IMR-90 (cell line): ENCODE results near the gene EIF4G3.

Experiments
- BHLHE40 ChIP-seq: fragments of 150-350 bp; IDR thresholded peaks from 2 replicates; pipeline ENCODE4 v1.6.1; 2016; ENCODE audit warnings: mild to moderate bottlenecking, low read depth, low read length
- CEBPB ChIP-seq: IDR thresholded peaks from 2 replicates; pipeline ENCODE4 v1.6.1; 2012; ENCODE audit warnings: low read depth, low read length, improper control_type of control experiment
- CHD1 ChIP-seq: IDR thresholded peaks from 2 replicates; pipeline ENCODE4 v1.6.1; 2012; ENCODE audit warnings: low read depth, low read length, improper control_type of control experiment
- MAZ ChIP-seq: IDR thresholded peaks from 2 replicates; pipeline ENCODE4 v1.6.1; 2012; ENCODE audit warnings: low read depth, mild to moderate bottlenecking, low read length, improper control_type of control experiment, moderate library complexity, borderline replicate concordance
- MXI1 ChIP-seq: IDR thresholded peaks from 2 replicates; pipeline ENCODE4 v1.6.1; 2012; ENCODE audit warnings: low read depth, mild to moderate bottlenecking, low read length, moderate library complexity, borderline replicate concordance
- POLR2A ChIP-seq: IDR thresholded peaks from 2 replicates; pipeline ENCODE4 v1.6.1; 2012; ENCODE audit warnings: mild to moderate bottlenecking, low read depth, low read length
- RAD21 ChIP-seq: IDR thresholded peaks from 2 replicates; pipeline ENCODE4 v1.6.1; 2012; ENCODE audit warnings: low read length, improper control_type of control experiment
- RCOR1 ChIP-seq: IDR thresholded peaks from 2 replicates; pipeline ENCODE4 v1.6.1; 2012; ENCODE audit warnings: mild to moderate bottlenecking, low read length, improper control_type of control experiment; ENCODE audit not compliant: insufficient replicate concordance
- SMC3 ChIP-seq: fragments of 150-350 bp; IDR thresholded peaks from 2 replicates; pipeline ENCODE4 v1.6.1; 2016; ENCODE audit warnings: low read depth, mild to moderate bottlenecking, antibody characterized with exemption, low read length, moderate library complexity
- TF ChIP-seq, protein P1 (sequence below): conservative IDR thresholded peaks from 2 replicates; pipeline ENCODE4 v1.5.1; 2012; ENCODE audit warnings: mild to moderate bottlenecking, low read depth, low read length, improper control_type of control experiment
- TF ChIP-seq, protein P2 (sequence below): fragments of 150-350 bp; IDR thresholded peaks from 2 replicates; pipeline ENCODE4 v1.6.1; 2016; ENCODE audit warnings: low read depth, mild to moderate bottlenecking, low read length, moderate library complexity, borderline replicate concordance

DNA sequence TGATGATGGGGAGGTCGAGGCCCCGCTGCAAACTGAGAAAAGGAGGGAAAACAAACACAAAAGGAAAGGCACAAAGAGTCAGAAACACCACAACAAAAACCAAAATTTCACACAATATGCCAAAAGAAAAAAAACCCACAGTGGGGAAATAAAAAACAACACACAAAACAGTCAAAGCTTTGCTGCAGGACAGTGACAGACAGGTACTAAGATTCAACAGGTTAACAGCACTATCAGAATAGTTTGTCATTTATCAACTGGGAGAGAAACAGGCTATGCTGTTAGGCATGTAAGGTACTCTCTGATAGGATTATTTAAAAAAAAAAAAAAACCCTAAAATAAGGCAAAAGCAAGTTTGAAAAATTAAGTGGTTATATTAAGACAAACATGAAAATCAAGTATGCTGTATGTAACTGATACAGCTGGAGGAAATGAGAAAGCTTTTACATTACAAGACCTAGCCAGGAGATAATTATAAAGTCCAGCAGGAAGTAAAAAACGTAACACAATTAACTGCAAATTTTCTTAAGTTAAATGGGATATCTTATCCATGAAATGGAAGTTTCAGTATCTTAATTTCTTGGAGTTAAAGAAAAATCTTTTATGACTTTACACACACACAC lies 179.0 kb downstream of the EIF4G3 start:
- TF ChIP-seq, protein P1, sequence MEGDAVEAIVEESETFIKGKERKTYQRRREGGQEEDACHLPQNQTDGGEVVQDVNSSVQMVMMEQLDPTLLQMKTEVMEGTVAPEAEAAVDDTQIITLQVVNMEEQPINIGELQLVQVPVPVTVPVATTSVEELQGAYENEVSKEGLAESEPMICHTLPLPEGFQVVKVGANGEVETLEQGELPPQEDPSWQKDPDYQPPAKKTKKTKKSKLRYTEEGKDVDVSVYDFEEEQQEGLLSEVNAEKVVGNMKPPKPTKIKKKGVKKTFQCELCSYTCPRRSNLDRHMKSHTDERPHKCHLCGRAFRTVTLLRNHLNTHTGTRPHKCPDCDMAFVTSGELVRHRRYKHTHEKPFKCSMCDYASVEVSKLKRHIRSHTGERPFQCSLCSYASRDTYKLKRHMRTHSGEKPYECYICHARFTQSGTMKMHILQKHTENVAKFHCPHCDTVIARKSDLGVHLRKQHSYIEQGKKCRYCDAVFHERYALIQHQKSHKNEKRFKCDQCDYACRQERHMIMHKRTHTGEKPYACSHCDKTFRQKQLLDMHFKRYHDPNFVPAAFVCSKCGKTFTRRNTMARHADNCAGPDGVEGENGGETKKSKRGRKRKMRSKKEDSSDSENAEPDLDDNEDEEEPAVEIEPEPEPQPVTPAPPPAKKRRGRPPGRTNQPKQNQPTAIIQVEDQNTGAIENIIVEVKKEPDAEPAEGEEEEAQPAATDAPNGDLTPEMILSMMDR = no peak
- TF ChIP-seq RAD21 = no peak
- TF ChIP-seq POLR2A = no peak
- TF ChIP-seq SMC3 = no peak
- no peak for TF ChIP-seq MXI1
- TF ChIP-seq, protein P2, sequence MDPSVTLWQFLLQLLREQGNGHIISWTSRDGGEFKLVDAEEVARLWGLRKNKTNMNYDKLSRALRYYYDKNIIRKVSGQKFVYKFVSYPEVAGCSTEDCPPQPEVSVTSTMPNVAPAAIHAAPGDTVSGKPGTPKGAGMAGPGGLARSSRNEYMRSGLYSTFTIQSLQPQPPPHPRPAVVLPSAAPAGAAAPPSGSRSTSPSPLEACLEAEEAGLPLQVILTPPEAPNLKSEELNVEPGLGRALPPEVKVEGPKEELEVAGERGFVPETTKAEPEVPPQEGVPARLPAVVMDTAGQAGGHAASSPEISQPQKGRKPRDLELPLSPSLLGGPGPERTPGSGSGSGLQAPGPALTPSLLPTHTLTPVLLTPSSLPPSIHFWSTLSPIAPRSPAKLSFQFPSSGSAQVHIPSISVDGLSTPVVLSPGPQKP = no peak
- no peak for TF ChIP-seq MAZ
- TF ChIP-seq CEBPB = no peak
- no peak for TF ChIP-seq BHLHE40
- TF ChIP-seq RCOR1 = no peak
- no peak for TF ChIP-seq CHD1
